Upper lobe of right lung (tissue), 1 donor: ENCODE data around the gene MATN3. TPM values are rescaled to one million over a fixed set of nuclear protein-coding genes. Genes with fewer than 3 reads are reported as not detected.

Experiments used
- ATAC-seq: fragments of 200-7000 bp; cut with Tn5 transposase; one replicate; pipeline ENCODE4 v1.9.1; 2020; ENCODE audit warnings: mild to moderate bottlenecking, moderate library complexity
- DNase-seq: peaks from one replicate; pipeline ENCODE4 v3.0.0-alpha.2; 2020
- H3K27ac ChIP-seq: fragments of 200-600 bp; one replicate; pipeline ENCODE4 v1.8.0; 2022
- H3K27me3 ChIP-seq: fragments of 200-600 bp; one replicate; pipeline ENCODE4 v1.8.0; 2022; ENCODE audit warnings: mild to moderate bottlenecking
- H3K36me3 ChIP-seq: fragments of 200-600 bp; one replicate; pipeline ENCODE4 v1.8.0; 2022
- H3K4me1 ChIP-seq: fragments of 200-600 bp; one replicate; pipeline ENCODE4 v1.8.0; 2022
- H3K4me3 ChIP-seq: fragments of 200-600 bp; one replicate; pipeline ENCODE4 v1.8.0; 2022; ENCODE audit warnings: mild to moderate bottlenecking
- H3K9me3 ChIP-seq: fragments of 200-600 bp; one replicate; pipeline ENCODE4 v1.8.0; 2022
- CTCF ChIP-seq: fragments of 200-600 bp; IDR thresholded peaks from one replicate; pipeline ENCODE4 v1.8.0; 2022; ENCODE audit warnings: antibody characterized with exemption
- intact Hi-C: fragments of 100-400 bp; cut with DNase I; formaldehyde crosslinking; loops from one replicate; pipeline ENCODE4 v1.11.0; 2022
- total RNA-seq: library from RNA; stranded (reverse); fragmentation: NEBNext Ultra II Directional; extraction: Animal tissue kit (Norgen Biotek cat#: 25700); gene quantifications from one replicate; pipeline ENCODE4 v1.2.1, GENCODE V29; 2021
- donor health status: DM: no; HTN: yes; CAD: no; lungs with severe emphysema.

Gene MATN3
- total RNA-seq, 1 donor from 2014 or later = 11.7 TPM

- H3K27ac ChIP-seq = no peak overlapping the region
- ATAC-seq (no peak), DNase-seq (no peak)
- peaks cover 100% of the 10 kb centered on the region for H3K36me3 ChIP-seq
- no peaks in the 10 kb centered on the region for H3K4me1 ChIP-seq
- H3K9me3 ChIP-seq = no peaks in the 10 kb centered on the region
- no peak for TF ChIP-seq CTCF
- no peaks in the 10 kb centered on the region for H3K27me3 ChIP-seq
- intact Hi-C loops = no loop called here
- no peak overlapping the region for H3K4me3 ChIP-seq
Observed at GRCh38 chr2:20034821-20035220, 22.4 kb upstream of the MATN3 start.

- no peak overlapping the region for H3K4me3 ChIP-seq
- H3K4me1 ChIP-seq = no peaks in the 10 kb centered on the region
- no peaks in the 10 kb centered on the region for H3K27me3 ChIP-seq
- peaks cover 99% of the 10 kb centered on the region for H3K36me3 ChIP-seq
- DNase-seq (no peak), ATAC-seq (no peak)
- intact Hi-C loops = no loop called here
- H3K9me3 ChIP-seq = no peaks in the 10 kb centered on the region
- TF ChIP-seq CTCF = no peak
- H3K27ac ChIP-seq = no peak overlapping the region
Observed at GRCh38 chr2:20034218-20034617, 21.8 kb upstream of the MATN3 start.

- TF ChIP-seq CTCF = no peak
- no peak overlapping the region for H3K4me3 ChIP-seq
- no peaks in the 10 kb centered on the region for H3K9me3 ChIP-seq
- H3K27me3 ChIP-seq = no peaks in the 10 kb centered on the region
- peak; percentile 80 for ATAC-seq
- no peaks in the 10 kb centered on the region for H3K4me1 ChIP-seq
- DNase-seq = no peak
- intact Hi-C loops = no loop called here
- no peak overlapping the region for H3K27ac ChIP-seq
- peaks cover 98% of the 10 kb centered on the region for H3K36me3 ChIP-seq
Observed at GRCh38 chr2:20033322-20033721, 20.9 kb upstream of the MATN3 start.

GRCh38 chr2:20030224-20030623 is 17.8 kb upstream of the MATN3 start:
- intact Hi-C loops = no loop called here
- ATAC-seq (no peak), DNase-seq (no peak)
- Histone ChIP-seq H3K27ac (no peak overlapping the region), H3K36me3 (peaks cover 74% of the 10 kb centered on the region), H3K4me1 (peaks cover 6% of the 10 kb centered on the region), H3K9me3 (no peaks in the 10 kb centered on the region), H3K27me3 (no peaks in the 10 kb centered on the region), H3K4me3 (no peak overlapping the region)
- TF ChIP-seq CTCF = no peak

GRCh38 chr2:20027705-20028434 is 15.4 kb upstream of the MATN3 start:
- Histone ChIP-seq H3K27me3 (no peaks in the 10 kb centered on the region), H3K36me3 (peaks cover 50% of the 10 kb centered on the region), H3K27ac (no peak overlapping the region), H3K4me3 (no peak overlapping the region), H3K4me1 (peaks cover 6% of the 10 kb centered on the region), H3K9me3 (no peaks in the 10 kb centered on the region)
- ATAC-seq = no peak
- intact Hi-C loops = no loop called here
- TF ChIP-seq CTCF = no peak
- no peak for DNase-seq
